ENCODE measurements around the gene LRRC8D. TPM values are rescaled to one million over a fixed set of nuclear protein-coding genes. Genes with fewer than 3 reads are reported as not detected.

Gene LRRC8D
- total RNA-seq, 1 experiment from 2014 or later = 43.3 TPM

DNA sequence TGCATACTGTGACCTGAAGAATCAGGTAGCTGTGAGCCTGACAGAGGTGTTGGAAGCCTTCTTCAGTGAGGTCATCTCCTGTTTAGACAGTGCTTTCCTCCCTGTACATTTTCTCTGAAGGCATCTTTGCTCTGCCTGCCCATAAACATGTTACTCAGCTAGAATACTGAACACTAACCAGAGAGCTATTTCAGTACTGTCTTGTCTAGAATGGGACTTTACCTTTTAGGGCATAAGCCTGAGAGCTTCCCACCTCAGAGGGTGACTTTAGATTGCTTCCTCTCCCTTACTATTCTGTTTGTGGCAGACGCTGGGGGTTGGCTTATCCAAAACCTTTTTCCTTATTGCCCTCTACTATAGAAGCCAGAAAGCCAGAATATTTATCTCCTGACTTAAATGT, 150.8 kb downstream of the LRRC8D start:
- H3K4me3 ChIP-seq (ENCODE audit: low read depth in 2 of 2, low read length in 2 of 2) = no peak overlapping the region
- no TSS peak for BruUV-seq (replicated peaks)
- H3K36me3 ChIP-seq (ENCODE audit: control insufficient read depth, insufficient read depth, low read length) = no peaks in the 10 kb centered on the region
- no peaks in the 10 kb centered on the region for H3K4me1 ChIP-seq (ENCODE audit: control insufficient read depth, insufficient read depth, low read length)
- ATAC-seq (no peak), DNase-seq (ENCODE audit: low read depth, low spot score) (no peak)
- intact Hi-C loops (cut with micrococcal nuclease; ENCODE audit: unreplicated experiment) (no loop called here), in situ Hi-C loops (cut with HindIII; ENCODE audit: low pct_unique_long_range_greater_than_20kb, low sequenced_read_pairs) (no loop called here)
- no peaks in the 10 kb centered on the region for H3K9me3 ChIP-seq (ENCODE audit: control insufficient read depth, insufficient read depth, low read depth, low read length)
- TF ChIP-seq SIN3A (IDR thresholded peaks at IDR 0.05; ENCODE audit: borderline replicate concordance, insufficient read depth, low read depth, low read length) (no peak), POLR2AphosphoS5 (IDR thresholded peaks at IDR 0.05; ENCODE audit: low read depth, low read length) (no peak)
- TF ChIP-seq, protein P1, sequence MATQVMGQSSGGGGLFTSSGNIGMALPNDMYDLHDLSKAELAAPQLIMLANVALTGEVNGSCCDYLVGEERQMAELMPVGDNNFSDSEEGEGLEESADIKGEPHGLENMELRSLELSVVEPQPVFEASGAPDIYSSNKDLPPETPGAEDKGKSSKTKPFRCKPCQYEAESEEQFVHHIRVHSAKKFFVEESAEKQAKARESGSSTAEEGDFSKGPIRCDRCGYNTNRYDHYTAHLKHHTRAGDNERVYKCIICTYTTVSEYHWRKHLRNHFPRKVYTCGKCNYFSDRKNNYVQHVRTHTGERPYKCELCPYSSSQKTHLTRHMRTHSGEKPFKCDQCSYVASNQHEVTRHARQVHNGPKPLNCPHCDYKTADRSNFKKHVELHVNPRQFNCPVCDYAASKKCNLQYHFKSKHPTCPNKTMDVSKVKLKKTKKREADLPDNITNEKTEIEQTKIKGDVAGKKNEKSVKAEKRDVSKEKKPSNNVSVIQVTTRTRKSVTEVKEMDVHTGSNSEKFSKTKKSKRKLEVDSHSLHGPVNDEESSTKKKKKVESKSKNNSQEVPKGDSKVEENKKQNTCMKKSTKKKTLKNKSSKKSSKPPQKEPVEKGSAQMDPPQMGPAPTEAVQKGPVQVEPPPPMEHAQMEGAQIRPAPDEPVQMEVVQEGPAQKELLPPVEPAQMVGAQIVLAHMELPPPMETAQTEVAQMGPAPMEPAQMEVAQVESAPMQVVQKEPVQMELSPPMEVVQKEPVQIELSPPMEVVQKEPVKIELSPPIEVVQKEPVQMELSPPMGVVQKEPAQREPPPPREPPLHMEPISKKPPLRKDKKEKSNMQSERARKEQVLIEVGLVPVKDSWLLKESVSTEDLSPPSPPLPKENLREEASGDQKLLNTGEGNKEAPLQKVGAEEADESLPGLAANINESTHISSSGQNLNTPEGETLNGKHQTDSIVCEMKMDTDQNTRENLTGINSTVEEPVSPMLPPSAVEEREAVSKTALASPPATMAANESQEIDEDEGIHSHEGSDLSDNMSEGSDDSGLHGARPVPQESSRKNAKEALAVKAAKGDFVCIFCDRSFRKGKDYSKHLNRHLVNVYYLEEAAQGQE (IDR thresholded peaks at IDR 0.05; ENCODE audit: insufficient read depth in 1 of 2, low read depth in 2 of 2, low read length in 1 of 2) = no peak
- no peak overlapping the region for H3K27ac ChIP-seq (ENCODE audit: low read length)
- CTCF ChIA-PET = no interaction called here
- POLR2A ChIA-PET = no interaction called here
- H3K27me3 ChIP-seq (ENCODE audit: control insufficient read depth, insufficient read depth, low read length) = no peaks in the 10 kb centered on the region; the same call in 1 of the 2 replicates

DNA sequence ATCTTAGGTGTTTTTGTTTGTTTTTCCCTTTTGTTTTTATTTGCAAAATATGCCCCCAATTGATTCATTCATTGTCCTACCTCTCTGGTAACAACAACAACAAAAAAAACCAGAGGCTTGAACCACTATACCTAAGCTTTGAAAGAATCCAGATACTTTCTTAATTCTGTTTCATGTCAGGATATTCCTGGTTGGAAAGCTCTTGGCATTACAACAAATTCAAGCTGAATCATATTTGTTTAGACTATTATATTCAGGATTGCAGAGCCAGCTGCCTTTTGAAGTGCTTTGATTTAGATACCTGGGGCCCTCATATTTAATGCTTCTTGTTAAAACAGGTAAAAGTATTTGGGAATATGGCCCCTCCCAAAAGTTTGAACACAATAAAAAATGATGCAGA, 151.2 kb downstream of the LRRC8D start:
- TF ChIP-seq, protein P1 (IDR thresholded peaks at IDR 0.05; ENCODE audit: insufficient read depth in 1 of 2, low read depth in 2 of 2, low read length in 1 of 2) = no peak
- TF ChIP-seq SIN3A (IDR thresholded peaks at IDR 0.05; ENCODE audit: borderline replicate concordance, insufficient read depth, low read depth, low read length) = no peak
- no TSS peak for BruUV-seq (replicated peaks)
- ChIA-PET POLR2A (no interaction called here), CTCF (no interaction called here)
- in situ Hi-C loops (cut with HindIII; ENCODE audit: low pct_unique_long_range_greater_than_20kb, low sequenced_read_pairs) (no loop called here), intact Hi-C loops (cut with micrococcal nuclease; ENCODE audit: unreplicated experiment) (no loop called here)
- H3K27ac ChIP-seq (ENCODE audit: low read length) = no peak overlapping the region
- H3K9me3 ChIP-seq (ENCODE audit: control insufficient read depth, insufficient read depth, low read depth, low read length) = no peaks in the 10 kb centered on the region
- no peak for DNase-seq (ENCODE audit: low read depth, low spot score)
- no peaks in the 10 kb centered on the region for H3K36me3 ChIP-seq (ENCODE audit: control insufficient read depth, insufficient read depth, low read length)
- no peaks in the 10 kb centered on the region for H3K4me1 ChIP-seq (ENCODE audit: control insufficient read depth, insufficient read depth, low read length)
- H3K27me3 ChIP-seq (ENCODE audit: control insufficient read depth, insufficient read depth, low read length) = no peaks in the 10 kb centered on the region; the same call in 1 of the 2 replicates
- ATAC-seq = no peak
- H3K4me3 ChIP-seq (ENCODE audit: low read depth in 2 of 2, low read length in 2 of 2) = no peak overlapping the region

DNA sequence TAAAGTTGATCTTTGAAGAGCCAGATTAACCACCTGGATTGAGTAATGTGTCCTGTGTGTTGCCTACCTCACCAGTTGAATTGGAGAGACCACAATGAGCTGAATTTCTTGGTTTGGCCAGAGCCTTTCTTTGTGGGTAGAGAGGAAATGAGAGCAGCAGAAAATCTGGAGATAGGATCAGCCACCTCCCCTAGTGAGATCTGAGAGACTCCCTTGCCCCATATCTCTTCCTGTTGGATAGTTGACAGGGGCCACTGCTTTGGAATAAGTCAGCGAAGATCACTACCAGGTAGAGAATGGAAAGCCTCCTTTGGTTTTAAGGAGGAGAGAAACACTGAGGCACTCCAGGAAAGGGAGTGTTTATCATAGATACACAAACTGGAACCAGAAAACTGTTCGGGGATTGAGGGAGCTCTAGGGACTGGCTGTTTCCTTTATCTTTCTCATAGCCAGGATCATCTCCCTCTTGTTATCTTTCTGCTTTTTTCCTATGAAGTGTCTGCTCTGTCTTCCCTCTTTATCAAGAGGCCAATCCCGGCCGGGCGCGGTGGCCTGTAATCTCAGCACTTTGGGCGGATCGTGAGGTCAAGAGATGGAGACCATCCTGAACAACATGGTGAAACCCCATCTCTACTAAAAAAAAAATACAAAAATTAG, 152.8 kb downstream of the LRRC8D start:
- TF ChIP-seq SIN3A (IDR thresholded peaks at IDR 0.05; ENCODE audit: borderline replicate concordance, insufficient read depth, low read depth, low read length) = no peak
- TF ChIP-seq, protein P2, sequence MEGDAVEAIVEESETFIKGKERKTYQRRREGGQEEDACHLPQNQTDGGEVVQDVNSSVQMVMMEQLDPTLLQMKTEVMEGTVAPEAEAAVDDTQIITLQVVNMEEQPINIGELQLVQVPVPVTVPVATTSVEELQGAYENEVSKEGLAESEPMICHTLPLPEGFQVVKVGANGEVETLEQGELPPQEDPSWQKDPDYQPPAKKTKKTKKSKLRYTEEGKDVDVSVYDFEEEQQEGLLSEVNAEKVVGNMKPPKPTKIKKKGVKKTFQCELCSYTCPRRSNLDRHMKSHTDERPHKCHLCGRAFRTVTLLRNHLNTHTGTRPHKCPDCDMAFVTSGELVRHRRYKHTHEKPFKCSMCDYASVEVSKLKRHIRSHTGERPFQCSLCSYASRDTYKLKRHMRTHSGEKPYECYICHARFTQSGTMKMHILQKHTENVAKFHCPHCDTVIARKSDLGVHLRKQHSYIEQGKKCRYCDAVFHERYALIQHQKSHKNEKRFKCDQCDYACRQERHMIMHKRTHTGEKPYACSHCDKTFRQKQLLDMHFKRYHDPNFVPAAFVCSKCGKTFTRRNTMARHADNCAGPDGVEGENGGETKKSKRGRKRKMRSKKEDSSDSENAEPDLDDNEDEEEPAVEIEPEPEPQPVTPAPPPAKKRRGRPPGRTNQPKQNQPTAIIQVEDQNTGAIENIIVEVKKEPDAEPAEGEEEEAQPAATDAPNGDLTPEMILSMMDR (IDR thresholded peaks at IDR 0.05) = no peak
- TF ChIP-seq, protein P1 (IDR thresholded peaks at IDR 0.05; ENCODE audit: insufficient read depth in 1 of 2, low read depth in 2 of 2, low read length in 1 of 2) = no peak
- Histone ChIP-seq H3K27me3 (ENCODE audit: control insufficient read depth, insufficient read depth, low read length) (no peaks in the 10 kb centered on the region), H3K36me3 (ENCODE audit: control insufficient read depth, insufficient read depth, low read length) (no peaks in the 10 kb centered on the region), H3K9me3 (ENCODE audit: control insufficient read depth, insufficient read depth, low read depth, low read length) (no peaks in the 10 kb centered on the region), H3K4me3 (ENCODE audit: low read depth in 2 of 2, low read length in 2 of 2) (no peak overlapping the region), H3K27ac (ENCODE audit: low read length) (no peak overlapping the region), H3K4me1 (ENCODE audit: control insufficient read depth, insufficient read depth, low read length) (no peaks in the 10 kb centered on the region)
- DNase-seq (ENCODE audit: low read depth, low spot score) (no peak), ATAC-seq (no peak)
- POLR2A ChIA-PET = no interaction called here
- CTCF ChIA-PET = no interaction called here
- intact Hi-C loops (cut with micrococcal nuclease; ENCODE audit: unreplicated experiment) (no loop called here), in situ Hi-C loops (cut with HindIII; ENCODE audit: low pct_unique_long_range_greater_than_20kb, low sequenced_read_pairs) (no loop called here)
- no TSS peak for BruUV-seq (replicated peaks)

All from Panc1 (cell line).